Activated CD4-positive, alpha-beta T cell treated with anti-CD3 and anti-CD28 coated beads for 48 hours (primary cell): Measurements from ENCODE around the gene HSDL2.
"Not testable (repeated sequence)": the region's sequence is repeated elsewhere in the genome, so short reads cannot be mapped to it uniquely, and the experiment has no call there.

Source experiments
- DNase-seq: peaks from one replicate; pipeline ENCODE4 v3.0.0-alpha.2; 2020

HSDL2 gene

GRCh38 chr9:112503170-112503569 is 123.3 kb downstream of the HSDL2 start:
- no peak for DNase-seq

- DNase-seq: no peak
Observed at GRCh38 chr9:112505086-112505485, 125.2 kb downstream of the HSDL2 start.

GRCh38 chr9:112505607-112506006 is 125.7 kb downstream of the HSDL2 start:
- DNase-seq: no peak

GRCh38 chr9:112506571-112506970 is 126.7 kb downstream of the HSDL2 start:
- no peak for DNase-seq

GRCh38 chr9:112507001-112507680 is 127.2 kb downstream of the HSDL2 start:
- no peak for DNase-seq

GRCh38 chr9:112508377-112508776 is 128.5 kb downstream of the HSDL2 start:
- no peak for DNase-seq

GRCh38 chr9:112512377-112512776 is 132.5 kb downstream of the HSDL2 start:
- not testable (repeated sequence) for DNase-seq

GRCh38 chr9:112516769-112517168 is 136.9 kb downstream of the HSDL2 start:
- DNase-seq: no peak

GRCh38 chr9:112520069-112520468 is 140.2 kb downstream of the HSDL2 start:
- no peak for DNase-seq

- DNase-seq: no peak
Observed at GRCh38 chr9:112520656-112521055, 140.7 kb downstream of the HSDL2 start.
